Thyroid gland (tissue), 4 donors: ENCODE measurements around the gene SHISA8.

Experiments used
- CTCF ChIP-seq, 6 experiments: fragments of 200-600 bp in 3 of 6; fragments of 450-650 bp in 3 of 6; sonication (generic) in 3 of 6; IDR thresholded peaks; one replicate each; pipeline ENCODE4 v1.5.1; 2016 to 2019; ENCODE audit warnings: antibody characterized with exemption in 6 of 6, mild to moderate bottlenecking in 2 of 6, inconsistent platforms in 1 of 6, moderate library complexity in 1 of 6
- POLR2A ChIP-seq, 2 donors: fragments of 450-650 bp; IDR thresholded peaks; one replicate each; pipeline ENCODE4 v1.6.1; 2017; ENCODE audit warnings: antibody characterized with exemption in 2 of 2, mild to moderate bottlenecking in 2 of 2, moderate library complexity in 1 of 2

GRCh38 chr22:41932353-41932752 is 17.5 kb upstream of the SHISA8 start:
- TF ChIP-seq CTCF (IDR thresholded peaks at IDR 0.05) (no peak), POLR2A (IDR thresholded peaks at IDR 0.05) (no peak)
